CD14-positive monocyte (primary cell): ENCODE data around the gene HSD3B2. TPM values are rescaled to one million over a fixed set of nuclear protein-coding genes. Genes with fewer than 3 reads are reported as not detected.

Experiments used
- DNase-seq, 3 donors: peaks; one replicate each; pipeline ENCODE4 v3.0.0-alpha.2; 2011 to 2022
- H2AFZ ChIP-seq: 2 replicates; pipeline ENCODE4 v1.6.0; 2012; ENCODE audit warnings: mild to moderate bottlenecking, low read depth, low read length, inconsistent platforms; ENCODE audit not compliant: insufficient read depth, poor library complexity, severe bottlenecking
- H3K27ac ChIP-seq, 2 donors: 1 replicate in 1 of 2; 2 replicates in 1 of 2; pipeline ENCODE4 v1.5.1; 2012 to 2013; ENCODE audit warnings: low read length in 2 of 2, control low read depth in 1 of 2, inconsistent platforms in 1 of 2, low read depth in 1 of 2, mild to moderate bottlenecking in 1 of 2
- H3K27me3 ChIP-seq, 2 donors: one replicate each; pipeline versions ENCODE4 v1.6.0 to v1.6.1; 2011 to 2013; ENCODE audit warnings: low read length in 2 of 2; ENCODE audit not compliant: control insufficient read depth in 2 of 2, insufficient read depth in 2 of 2
- H3K36me3 ChIP-seq, 2 donors: replicated peaks in 1 of 2; 1 replicate in 1 of 2; 2 replicates in 1 of 2; pipeline versions ENCODE4 v1.5.1 to v1.6.1; 2012 to 2013; ENCODE audit warnings: low read length in 2 of 2, control low read depth in 1 of 2, inconsistent platforms in 1 of 2, mild to moderate bottlenecking in 1 of 2; ENCODE audit not compliant: insufficient read depth in 2 of 2, control insufficient read depth in 1 of 2
- H3K4me1 ChIP-seq, 2 donors: 1 replicate in 1 of 2; 2 replicates in 1 of 2; pipeline versions ENCODE4 v1.5.1 to v1.6.1; 2012 to 2013; ENCODE audit warnings: low read length in 2 of 2, control low read depth in 1 of 2, inconsistent platforms in 1 of 2, mild to moderate bottlenecking in 1 of 2, moderate library complexity in 1 of 2; ENCODE audit not compliant: insufficient read depth in 2 of 2, control insufficient read depth in 1 of 2
- H3K4me2 ChIP-seq: replicated peaks from 2 replicates; pipeline ENCODE3; 2012; ENCODE audit warnings: low read length, moderate library complexity, mild to moderate bottlenecking; ENCODE audit not compliant: poor library complexity, severe bottlenecking; ENCODE audit errors: extremely low read depth
- H3K4me3 ChIP-seq, 3 experiments: fragments of 200-600 bp in 1 of 3; sonication (generic) in 1 of 3; replicated peaks in 1 of 3; 1 replicate in 2 of 3; 2 replicates in 1 of 3; pipeline ENCODE4 v1.5.1; 2011 to 2013; ENCODE audit warnings: low read length in 3 of 3, mild to moderate bottlenecking in 3 of 3, control low read depth in 2 of 3, low read depth in 2 of 3, inconsistent platforms in 1 of 3, moderate library complexity in 1 of 3
- H3K79me2 ChIP-seq: 2 replicates; pipeline ENCODE4 v1.6.0; 2012; ENCODE audit warnings: mild to moderate bottlenecking, control low read depth, inconsistent platforms, low read length, moderate library complexity; ENCODE audit not compliant: insufficient read depth
- H3K9ac ChIP-seq: 2 replicates; pipeline ENCODE4 v1.6.0; 2017; ENCODE audit warnings: low read length, mild to moderate bottlenecking; ENCODE audit not compliant: insufficient read depth, poor library complexity, severe bottlenecking
- H3K9me3 ChIP-seq, 2 donors: replicated peaks in 1 of 2; 1 replicate in 1 of 2; 2 replicates in 1 of 2; pipeline versions ENCODE4 v1.5.1 to v1.6.1; 2012 to 2013; ENCODE audit warnings: low read length in 2 of 2, control low read depth in 1 of 2; ENCODE audit not compliant: control insufficient read depth in 1 of 2, insufficient read depth in 1 of 2
- H4K20me1 ChIP-seq: 2 replicates; pipeline ENCODE4 v1.6.0; 2012; ENCODE audit warnings: mild to moderate bottlenecking, low read length, control low read depth, moderate library complexity; ENCODE audit not compliant: insufficient read depth
- H3K27ac Mint-ChIP-seq, 7 donors: one replicate each; pipeline ENCODE4 v1.8.0; 2020; ENCODE audit warnings: mild to moderate bottlenecking in 7 of 7, mixed read lengths in 7 of 7, moderate library complexity in 6 of 7, inconsistent platforms in 2 of 7
- H3K27me3 Mint-ChIP-seq, 3 donors: one replicate each; pipeline ENCODE4 v1.8.0; 2021 to 2022; ENCODE audit warnings: low read depth in 3 of 3, mild to moderate bottlenecking in 3 of 3, mixed read lengths in 3 of 3, moderate library complexity in 3 of 3, inconsistent platforms in 1 of 3
- H3K36me3 Mint-ChIP-seq, 2 donors: one replicate each; pipeline ENCODE4 v1.8.0; 2020; ENCODE audit warnings: mixed read lengths in 2 of 2, inconsistent platforms in 1 of 2, mild to moderate bottlenecking in 1 of 2
- H3K4me1 Mint-ChIP-seq: one replicate; pipeline ENCODE4 v1.8.0; 2020; ENCODE audit warnings: mild to moderate bottlenecking, mixed read lengths
- H3K4me3 Mint-ChIP-seq, 2 donors: one replicate each; pipeline ENCODE4 v1.8.0; 2020; ENCODE audit warnings: mild to moderate bottlenecking in 2 of 2, mixed read lengths in 2 of 2, moderate library complexity in 1 of 2
- H3K9me3 Mint-ChIP-seq, 7 donors: one replicate each; pipeline ENCODE4 v1.8.0; 2020 to 2022; ENCODE audit warnings: mixed read lengths in 7 of 7, mild to moderate bottlenecking in 6 of 7, moderate library complexity in 6 of 7, inconsistent platforms in 2 of 7
- WGBS: methylation state at CpG from one replicate; pipeline ENCODE4 v1.1.5; 2013; ENCODE audit warnings: missing lambda C conversion rate; ENCODE audit not compliant: insufficient coverage; 5-methylcytosine and 5-hydroxymethylcytosine counted together
- intact Hi-C, 2 donors: fragments of 100-400 bp; cut with micrococcal nuclease; formaldehyde crosslinking; loops; one replicate each; pipeline versions ENCODE4 v1.15.0 to v1.15.1; 2023
- polyA plus RNA-seq, 3 donors: library from polyadenylated mRNA; depleted of rRNA in 1 of 3; unstranded in 2 of 3; stranded (reverse) in 1 of 3; fragments of 300-500 nt in 2 of 3; fragments of >200 nt in 1 of 3; fragmentation: Illumina TruSeq in 2 of 3; gene quantifications; 1 replicate in 2 of 3; 2 replicates in 1 of 3; pipeline ENCODE4 v1.2.3, GENCODE V29; 2012 to 2021
- TF ChIP-seq, protein P1 (sequence below): fragments of 200-600 bp; IDR thresholded peaks from one replicate; pipeline ENCODE4 v1.8.0; 2022; ENCODE audit warnings: antibody characterized with exemption, mild to moderate bottlenecking

Gene HSD3B2
- polyA plus RNA-seq, 3 donors = not detected

DNA sequence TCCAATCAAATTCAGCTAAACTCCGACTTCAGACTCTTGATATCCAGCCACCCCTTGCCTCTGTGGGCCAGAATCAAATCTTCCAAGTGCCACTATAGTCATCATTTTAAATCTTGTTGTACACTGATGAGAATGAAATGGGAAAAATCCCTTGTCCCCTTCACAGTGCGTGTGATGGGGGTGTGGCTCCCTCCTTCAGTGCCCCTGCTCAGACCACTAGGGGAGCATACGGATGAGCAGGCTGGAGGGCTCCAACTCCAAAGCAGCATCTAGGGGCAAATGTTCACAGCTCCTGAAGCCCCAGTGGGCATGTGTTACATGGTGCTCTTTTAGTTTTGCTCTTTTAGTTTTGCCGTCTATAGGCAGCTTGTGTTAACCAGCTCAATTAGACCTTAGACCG is 56.6 kb downstream of the HSD3B2 start:
- H3K9ac ChIP-seq = no peak overlapping the region
- no peak overlapping the region for H3K4me2 ChIP-seq
- 100% methylated on average over 3 of the region's 5 CpGs for WGBS
- no peaks in the 10 kb centered on the region for H4K20me1 ChIP-seq
- no peaks in the 10 kb centered on the region for H3K4me1 ChIP-seq
- no peak for DNase-seq
- Mint-ChIP-seq H3K27ac (no peak overlapping the region), H3K27me3 (peaks cover 0 to 5% (median 2%) of the 10 kb centered on the region in 3 donors), H3K36me3 (no peaks in the 10 kb centered on the region), H3K4me3 (no peak overlapping the region), H3K9me3 (peaks cover 0 to 3% (median 0%) of the 10 kb centered on the region in 7 donors), H3K4me1 (peaks cover 11% of the 10 kb centered on the region)
- intact Hi-C loops = no loop called here
- no peak overlapping the region for H3K4me3 ChIP-seq
- H2AFZ ChIP-seq = no peak overlapping the region
- no peaks in the 10 kb centered on the region for H3K27me3 ChIP-seq
- TF ChIP-seq, protein P1, sequence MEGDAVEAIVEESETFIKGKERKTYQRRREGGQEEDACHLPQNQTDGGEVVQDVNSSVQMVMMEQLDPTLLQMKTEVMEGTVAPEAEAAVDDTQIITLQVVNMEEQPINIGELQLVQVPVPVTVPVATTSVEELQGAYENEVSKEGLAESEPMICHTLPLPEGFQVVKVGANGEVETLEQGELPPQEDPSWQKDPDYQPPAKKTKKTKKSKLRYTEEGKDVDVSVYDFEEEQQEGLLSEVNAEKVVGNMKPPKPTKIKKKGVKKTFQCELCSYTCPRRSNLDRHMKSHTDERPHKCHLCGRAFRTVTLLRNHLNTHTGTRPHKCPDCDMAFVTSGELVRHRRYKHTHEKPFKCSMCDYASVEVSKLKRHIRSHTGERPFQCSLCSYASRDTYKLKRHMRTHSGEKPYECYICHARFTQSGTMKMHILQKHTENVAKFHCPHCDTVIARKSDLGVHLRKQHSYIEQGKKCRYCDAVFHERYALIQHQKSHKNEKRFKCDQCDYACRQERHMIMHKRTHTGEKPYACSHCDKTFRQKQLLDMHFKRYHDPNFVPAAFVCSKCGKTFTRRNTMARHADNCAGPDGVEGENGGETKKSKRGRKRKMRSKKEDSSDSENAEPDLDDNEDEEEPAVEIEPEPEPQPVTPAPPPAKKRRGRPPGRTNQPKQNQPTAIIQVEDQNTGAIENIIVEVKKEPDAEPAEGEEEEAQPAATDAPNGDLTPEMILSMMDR = no peak
- no peak overlapping the region for H3K27ac ChIP-seq
- H3K9me3 ChIP-seq = no peaks in the 10 kb centered on the region
- no peaks in the 10 kb centered on the region for H3K36me3 ChIP-seq
- no peaks in the 10 kb centered on the region for H3K79me2 ChIP-seq

- no peak overlapping the region for H3K4me3 Mint-ChIP-seq
- H3K9me3 Mint-ChIP-seq = peaks cover 0 to 2% (median 0%) of the 10 kb centered on the region in 7 donors
- H3K36me3 Mint-ChIP-seq = no peaks in the 10 kb centered on the region
- Histone ChIP-seq H3K9me3 (no peaks in the 10 kb centered on the region), H3K27ac (no peak overlapping the region), H3K27me3 (no peaks in the 10 kb centered on the region), H3K4me3 (no peak overlapping the region), H3K36me3 (no peaks in the 10 kb centered on the region), H3K4me1 (no peaks in the 10 kb centered on the region), H3K4me2 (no peak overlapping the region), H3K79me2 (no peaks in the 10 kb centered on the region), H2AFZ (no peak overlapping the region), H4K20me1 (no peaks in the 10 kb centered on the region), H3K9ac (no peak overlapping the region)
- 21% methylated on average over 4 of the region's 5 CpGs for WGBS
- H3K4me1 Mint-ChIP-seq = peaks cover 11% of the 10 kb centered on the region
- H3K27me3 Mint-ChIP-seq = peaks cover 0 to 4% (median 2%) of the 10 kb centered on the region in 3 donors
- intact Hi-C loops = no loop called here
- TF ChIP-seq, protein P1 = no peak
- DNase-seq = no peak
- no peak overlapping the region for H3K27ac Mint-ChIP-seq
Observed at GRCh38 chr1:119472080-119472818, 57.3 kb downstream of the HSD3B2 start.

Other genes starting within 250 kb of the HSD3B2 start
- not detected for gene HAO2, start 46.4 kb upstream of the HSD3B2 start, polyA plus RNA-seq
- not detected for gene HSD3B1, start 92.1 kb downstream of the HSD3B2 start, polyA plus RNA-seq
- gene ZNF697, start 233.1 kb downstream of the HSD3B2 start, polyA plus RNA-seq = 1 to 10 TPM in 1 of 3 donors, under 1 TPM in 2; 0.37 to 3.1 (median 0.49) TPM